Ovary (tissue), 3 donors: ENCODE measurements around the gene FRMD3.

Source experiments
- CTCF ChIP-seq, 3 donors: fragments of 450-650 bp in 2 of 3; fragments of 200-600 bp in 1 of 3; IDR thresholded peaks; one replicate each; pipeline versions ENCODE4 v1.5.1 to v1.8.0; 2016 to 2022; ENCODE audit warnings: antibody characterized with exemption in 3 of 3, mild to moderate bottlenecking in 1 of 3
- POLR2A ChIP-seq: fragments of 450-650 bp; IDR thresholded peaks from one replicate; pipeline ENCODE4 v1.6.1; 2017; ENCODE audit warnings: antibody characterized with exemption, mild to moderate bottlenecking, moderate library complexity
- donor health status: DM: no; HTN: no; CAD: no.

GRCh38 chr9:83536332-83536731 is 1.9 kb downstream of the FRMD3 start:
- TF ChIP-seq CTCF (IDR thresholded peaks at IDR 0.05) (no peak), POLR2A (no peak)
